Activated naive CD8-positive, alpha-beta T cell treated with anti-CD3 and anti-CD28 coated beads, Interleukin-2, amount 10 ng/mL, durations not matched to agents 7 days and 5 days (primary cell): ENCODE data around the gene CAD. TPM values are rescaled to one million over a fixed set of nuclear protein-coding genes. Genes with fewer than 3 reads are reported as not detected.

Source experiments
- ATAC-seq: fragments of 150-1000 bp; cut with Tn5 transposase; one replicate; pipeline ENCODE4 v1.10.0; 2021; ENCODE audit warnings: low read depth, moderate library complexity
- POLR2A ChIA-PET: fragments of 350-600 bp; sonication (Branson Sonifier 250); formaldehyde crosslinking; loops from one replicate; lab custom pipeline; 2021; ENCODE audit warnings: antibody characterized with exemption; lab: Charles Lee
- DNase-seq: peaks from one replicate; pipeline ENCODE4 v3.0.0; 2021
- H3K27ac Mint-ChIP-seq: one replicate; pipeline ENCODE4 v1.8.0; 2022; ENCODE audit warnings: mild to moderate bottlenecking, mixed read lengths
- H3K27me3 Mint-ChIP-seq: one replicate; pipeline ENCODE4 v1.8.0; 2022; ENCODE audit warnings: mild to moderate bottlenecking, moderate library complexity, mixed read lengths
- H3K36me3 Mint-ChIP-seq: one replicate; pipeline ENCODE4 v1.8.0; 2021; ENCODE audit warnings: mild to moderate bottlenecking, mixed read lengths
- H3K4me1 Mint-ChIP-seq: one replicate; pipeline ENCODE4 v1.8.0; 2021; ENCODE audit warnings: mixed read lengths
- H3K4me3 Mint-ChIP-seq: one replicate; pipeline ENCODE4 v1.8.0; 2022; ENCODE audit warnings: mild to moderate bottlenecking, moderate library complexity, mixed read lengths
- H3K9me3 Mint-ChIP-seq: one replicate; pipeline ENCODE4 v1.8.0; 2021; ENCODE audit warnings: mixed read lengths
- total RNA-seq, 2 experiments: library from RNA; stranded (reverse); gene quantifications; one replicate each; pipeline ENCODE4 v1.2.3, GENCODE V29; 2021

CAD gene
- total RNA-seq, 2 experiments from 2014 or later, result 60.1 to 60.4 TPM

- no peaks in the 10 kb centered on the region for H3K27me3 Mint-ChIP-seq
- POLR2A ChIA-PET, result interaction anchor here (1.6 kb wide), 1 partner anchor 11 kb away, joined by 4 read pairs; no protein-coding TSS in a partner anchor
- H3K36me3 Mint-ChIP-seq, result peaks cover 10% of the 10 kb centered on the region
- no peak overlapping the region for H3K4me3 Mint-ChIP-seq
- no peak for ATAC-seq
- DNase-seq, result no peak
- no peaks in the 10 kb centered on the region for H3K9me3 Mint-ChIP-seq
- H3K4me1 Mint-ChIP-seq, result peaks cover 7% of the 10 kb centered on the region
- no peak overlapping the region for H3K27ac Mint-ChIP-seq
These were observed 25.4 kb downstream of the CAD start for GRCh38 chr2:27242614-27242951.

DNA sequence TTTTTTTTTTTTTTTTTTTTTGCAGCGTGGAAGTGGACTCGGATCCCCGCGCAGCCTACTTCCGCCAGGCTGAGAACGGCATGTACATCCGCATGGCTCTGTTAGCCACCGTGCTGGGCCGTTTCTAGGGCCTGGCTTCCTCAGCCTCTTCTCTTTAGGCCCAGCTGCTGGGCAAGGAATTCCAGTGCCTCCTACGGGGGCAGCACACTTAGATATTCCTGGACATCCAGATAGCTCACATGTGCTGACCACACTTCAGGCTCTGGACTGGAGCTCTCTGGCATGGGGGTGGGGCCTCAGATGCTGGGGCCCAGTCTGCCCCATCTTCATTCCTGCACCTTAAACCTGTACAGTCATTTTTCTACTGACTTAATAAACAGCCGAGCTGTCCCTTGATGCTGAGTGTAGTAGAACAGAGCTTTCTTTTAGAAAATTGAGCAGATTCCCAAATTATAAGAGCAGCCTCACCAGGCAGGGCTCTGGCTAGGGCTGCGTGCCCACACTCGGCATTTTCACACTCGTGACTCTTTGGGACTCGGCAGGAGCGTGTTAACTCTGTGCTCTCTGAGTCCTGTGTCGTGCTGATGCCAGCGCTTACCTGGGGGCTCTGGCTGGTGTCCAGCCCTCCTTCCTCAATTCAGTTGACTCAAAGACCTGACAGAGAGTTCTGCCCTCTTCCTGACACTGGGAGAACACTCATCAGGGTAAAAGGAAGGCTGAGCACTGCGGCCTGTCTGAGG lies 26.4 kb downstream of the CAD start:
- no peak overlapping the region for H3K27ac Mint-ChIP-seq
- POLR2A ChIA-PET, result no interaction called here
- no peaks in the 10 kb centered on the region for H3K27me3 Mint-ChIP-seq

GRCh38 chr2:27245116-27245515 lies 27.9 kb downstream of the CAD start:
- H3K27me3 Mint-ChIP-seq, result no peaks in the 10 kb centered on the region

More for the DNA sequence above, 26.4 kb downstream of the CAD start:
- Mint-ChIP-seq H3K36me3 (peaks cover 10% of the 10 kb centered on the region), H3K4me1 (peaks cover 9% of the 10 kb centered on the region), H3K9me3 (no peaks in the 10 kb centered on the region), H3K4me3 (no peak overlapping the region)
- DNase-seq (no peak), ATAC-seq (no peak)

GRCh38 chr2:27245626-27246025 lies 28.5 kb downstream of the CAD start:
- H3K4me1 Mint-ChIP-seq, result peaks cover 9% of the 10 kb centered on the region
- no peak overlapping the region for H3K27ac Mint-ChIP-seq
- ATAC-seq, result no peak
- DNase-seq, result no peak
- H3K4me3 Mint-ChIP-seq, result no peak overlapping the region
- peaks cover 3% of the 10 kb centered on the region for H3K36me3 Mint-ChIP-seq
- H3K27me3 Mint-ChIP-seq, result no peaks in the 10 kb centered on the region
- POLR2A ChIA-PET, result no interaction called here
- H3K9me3 Mint-ChIP-seq, result no peaks in the 10 kb centered on the region

More at GRCh38 chr2:27245116-27245515, 27.9 kb downstream of the CAD start:
- ATAC-seq (no peak), DNase-seq (no peak)
- Mint-ChIP-seq H3K4me3 (no peak overlapping the region), H3K9me3 (no peaks in the 10 kb centered on the region), H3K27ac (no peak overlapping the region), H3K4me1 (peaks cover 9% of the 10 kb centered on the region), H3K36me3 (peaks cover 7% of the 10 kb centered on the region)
- POLR2A ChIA-PET, result interaction anchor here (0.6 kb wide), 1 partner anchor 25 kb away, joined by 3 read pairs; no protein-coding TSS in a partner anchor

GRCh38 chr2:27247893-27248292 lies 30.7 kb downstream of the CAD start:
- H3K36me3 Mint-ChIP-seq, result no peaks in the 10 kb centered on the region
- ATAC-seq (no peak), DNase-seq (no peak)
- peaks cover 4% of the 10 kb centered on the region for H3K27me3 Mint-ChIP-seq
- POLR2A ChIA-PET, result interaction anchor here (1.0 kb wide), 1 partner anchor 15 kb away, joined by 3 read pairs; the partner anchor contains the start of gene SLC30A3
- H3K27ac Mint-ChIP-seq, result no peak overlapping the region
- H3K4me1 Mint-ChIP-seq, result peaks cover 4% of the 10 kb centered on the region
- no peak overlapping the region for H3K4me3 Mint-ChIP-seq
- no peaks in the 10 kb centered on the region for H3K9me3 Mint-ChIP-seq

DNA sequence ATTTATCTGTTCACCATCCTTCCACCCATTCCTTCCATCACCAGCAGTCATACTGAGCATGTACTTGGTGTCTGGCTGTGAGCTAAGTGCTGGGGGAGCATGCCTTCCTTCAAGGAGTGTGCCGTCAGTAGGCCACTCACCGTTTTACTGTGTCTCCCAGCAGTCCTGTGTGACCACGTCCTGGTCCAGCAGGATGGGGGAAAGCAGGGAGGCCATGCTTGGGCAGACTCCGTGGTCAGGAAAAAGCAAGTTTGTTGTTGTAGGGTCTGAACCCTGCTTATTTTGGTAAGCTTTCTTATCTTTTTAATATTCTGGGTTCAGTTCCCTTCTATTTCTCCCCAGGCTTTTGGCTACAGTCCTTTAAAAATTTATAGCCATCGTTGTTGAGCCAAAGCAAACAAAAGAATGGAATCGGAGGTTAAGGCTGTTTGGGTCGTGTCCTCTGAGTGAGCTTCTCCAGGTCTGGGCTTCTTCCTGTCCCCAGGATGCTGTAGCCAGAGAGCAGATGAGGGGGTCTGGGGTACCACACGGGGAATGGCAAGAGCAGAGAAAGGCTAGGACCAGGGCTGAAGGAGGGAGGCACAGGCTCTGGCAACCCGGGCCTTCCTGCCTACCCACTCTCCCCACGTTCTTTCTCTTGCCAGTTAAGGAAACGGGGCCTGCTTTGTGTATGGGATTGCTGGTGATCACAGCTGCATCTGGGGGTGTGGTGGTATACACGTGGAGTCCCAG lies 32.2 kb downstream of the CAD start:
- H3K9me3 Mint-ChIP-seq, result no peaks in the 10 kb centered on the region
- ATAC-seq, result no peak
- no peak overlapping the region for H3K27ac Mint-ChIP-seq
- peaks cover 6% of the 10 kb centered on the region for H3K27me3 Mint-ChIP-seq
- POLR2A ChIA-PET, result no interaction called here
- no peaks in the 10 kb centered on the region for H3K36me3 Mint-ChIP-seq
- H3K4me1 Mint-ChIP-seq, result peaks cover 4% of the 10 kb centered on the region
- no peak for DNase-seq
- no peak overlapping the region for H3K4me3 Mint-ChIP-seq

DNA sequence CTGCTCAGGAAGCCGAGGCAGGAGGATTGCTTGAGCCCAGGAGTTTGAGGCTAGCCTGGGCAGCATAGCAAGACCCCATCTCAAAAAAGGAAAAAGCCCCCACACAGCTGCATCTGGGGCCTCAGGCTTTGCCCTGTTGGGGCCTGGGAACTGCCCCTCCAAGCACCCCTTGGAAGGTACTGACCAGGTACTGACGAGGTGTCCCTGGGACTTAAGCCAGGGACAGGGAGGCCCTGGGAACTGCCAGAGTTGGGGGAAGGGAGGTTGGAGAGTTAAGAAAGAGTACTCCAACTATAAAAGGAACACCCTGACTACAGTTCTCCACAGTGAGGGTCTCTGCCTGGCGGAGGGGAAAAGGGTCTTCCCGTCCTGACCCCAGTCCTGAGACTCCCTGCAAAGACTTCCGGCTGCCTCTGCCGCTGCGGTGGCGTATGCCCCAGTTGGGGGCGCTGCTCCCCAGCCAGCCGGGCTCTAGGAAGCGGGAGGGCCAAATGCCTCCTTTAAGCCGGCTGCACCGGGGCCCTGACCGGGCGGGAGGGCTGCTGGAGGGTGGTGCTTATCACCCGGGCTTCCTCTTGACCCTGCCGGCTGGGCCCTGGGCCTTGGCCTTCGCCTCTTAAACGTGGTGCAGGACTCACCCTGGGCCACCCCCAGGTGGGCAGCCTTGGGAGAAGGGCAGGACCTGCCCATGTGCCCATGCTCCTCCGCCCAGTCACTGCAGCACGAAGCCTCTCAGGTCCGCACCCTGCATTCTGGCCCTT lies 32.9 kb downstream of the CAD start:
- no peaks in the 10 kb centered on the region for H3K36me3 Mint-ChIP-seq
- peaks cover 4% of the 10 kb centered on the region for H3K4me1 Mint-ChIP-seq
- POLR2A ChIA-PET, result no interaction called here
- DNase-seq, result peak; percentile 80
- peaks cover 11% of the 10 kb centered on the region for H3K27me3 Mint-ChIP-seq
- H3K4me3 Mint-ChIP-seq, result no peak overlapping the region
- H3K9me3 Mint-ChIP-seq, result no peaks in the 10 kb centered on the region
- no peak overlapping the region for H3K27ac Mint-ChIP-seq
- ATAC-seq, result peak; percentile 78

- ATAC-seq (no peak), DNase-seq (no peak)
- no peak overlapping the region for H3K4me3 Mint-ChIP-seq
- H3K9me3 Mint-ChIP-seq, result no peaks in the 10 kb centered on the region
- POLR2A ChIA-PET, result interaction anchor here (1.0 kb wide), 1 partner anchor 52 kb away, joined by 3 read pairs; no protein-coding TSS in a partner anchor
- peaks cover 4% of the 10 kb centered on the region for H3K4me1 Mint-ChIP-seq
- H3K27me3 Mint-ChIP-seq, result peaks cover 17% of the 10 kb centered on the region
- H3K27ac Mint-ChIP-seq, result no peak overlapping the region
- no peaks in the 10 kb centered on the region for H3K36me3 Mint-ChIP-seq
These were observed 33.6 kb downstream of the CAD start for GRCh38 chr2:27250652-27251379.

DNA sequence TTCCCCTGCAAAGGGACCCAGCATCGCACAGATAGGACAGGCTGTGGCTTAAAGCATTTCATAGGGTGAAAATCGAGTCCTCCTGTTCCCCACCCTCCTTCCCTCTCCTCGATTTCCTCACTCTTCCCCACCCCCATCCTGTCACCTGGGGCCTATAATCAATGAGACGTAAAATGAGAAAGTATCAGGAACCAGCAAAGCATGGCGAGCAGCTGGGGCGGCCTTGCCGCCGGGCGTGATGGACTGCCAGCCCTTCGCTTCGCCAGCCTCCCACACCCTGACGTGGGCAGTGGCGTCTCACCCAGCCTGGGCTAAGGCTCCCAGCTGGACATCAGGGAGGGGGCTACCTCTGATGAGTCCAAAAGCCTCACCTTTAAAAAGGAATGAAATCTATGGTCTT lies 34.6 kb downstream of the CAD start:
- POLR2A ChIA-PET, result interaction anchor here (1.0 kb wide), 1 partner anchor 51 kb away, joined by 3 read pairs; no protein-coding TSS in a partner anchor
- DNase-seq (no peak), ATAC-seq (no peak)
- no peaks in the 10 kb centered on the region for H3K9me3 Mint-ChIP-seq
- no peak overlapping the region for H3K27ac Mint-ChIP-seq
- no peak overlapping the region for H3K4me3 Mint-ChIP-seq
- no peaks in the 10 kb centered on the region for H3K36me3 Mint-ChIP-seq
- H3K27me3 Mint-ChIP-seq, result peaks cover 26% of the 10 kb centered on the region
- peaks cover 4% of the 10 kb centered on the region for H3K4me1 Mint-ChIP-seq

DNA sequence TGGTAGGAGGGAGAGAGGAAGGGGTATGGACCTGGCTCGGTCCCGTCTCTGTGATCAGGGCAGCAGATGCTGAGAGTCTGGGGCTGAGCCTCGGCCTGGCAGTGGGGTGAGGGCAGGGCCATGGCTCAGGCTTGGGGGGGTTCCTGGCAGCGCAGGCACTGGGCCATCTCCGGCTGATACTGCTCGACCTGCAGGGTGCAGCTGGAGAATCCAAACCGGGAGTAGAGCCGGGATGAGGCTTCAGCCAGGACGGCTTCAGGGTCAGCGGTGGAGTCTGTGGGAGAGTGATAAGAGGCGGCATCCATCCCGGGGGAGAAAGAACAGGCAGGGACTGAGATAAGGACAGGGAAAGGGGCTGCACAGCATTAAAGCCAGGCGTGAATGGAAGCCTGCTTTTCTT lies 38.0 kb downstream of the CAD start:
- H3K9me3 Mint-ChIP-seq, result no peaks in the 10 kb centered on the region
- no peaks in the 10 kb centered on the region for H3K36me3 Mint-ChIP-seq
- H3K27me3 Mint-ChIP-seq, result peaks cover 37% of the 10 kb centered on the region
- H3K27ac Mint-ChIP-seq, result no peak overlapping the region
- DNase-seq, result no peak
- no peak for ATAC-seq
- POLR2A ChIA-PET, result no interaction called here
- H3K4me3 Mint-ChIP-seq, result no peak overlapping the region
- H3K4me1 Mint-ChIP-seq, result no peaks in the 10 kb centered on the region

GRCh38 chr2:27255660-27256059 lies 38.5 kb downstream of the CAD start:
- Mint-ChIP-seq H3K4me3 (no peak overlapping the region), H3K9me3 (no peaks in the 10 kb centered on the region), H3K36me3 (no peaks in the 10 kb centered on the region), H3K4me1 (no peaks in the 10 kb centered on the region), H3K27me3 (peaks cover 42% of the 10 kb centered on the region), H3K27ac (no peak overlapping the region)
- no peak for DNase-seq
- ATAC-seq, result no peak
- POLR2A ChIA-PET, result no interaction called here

DNA sequence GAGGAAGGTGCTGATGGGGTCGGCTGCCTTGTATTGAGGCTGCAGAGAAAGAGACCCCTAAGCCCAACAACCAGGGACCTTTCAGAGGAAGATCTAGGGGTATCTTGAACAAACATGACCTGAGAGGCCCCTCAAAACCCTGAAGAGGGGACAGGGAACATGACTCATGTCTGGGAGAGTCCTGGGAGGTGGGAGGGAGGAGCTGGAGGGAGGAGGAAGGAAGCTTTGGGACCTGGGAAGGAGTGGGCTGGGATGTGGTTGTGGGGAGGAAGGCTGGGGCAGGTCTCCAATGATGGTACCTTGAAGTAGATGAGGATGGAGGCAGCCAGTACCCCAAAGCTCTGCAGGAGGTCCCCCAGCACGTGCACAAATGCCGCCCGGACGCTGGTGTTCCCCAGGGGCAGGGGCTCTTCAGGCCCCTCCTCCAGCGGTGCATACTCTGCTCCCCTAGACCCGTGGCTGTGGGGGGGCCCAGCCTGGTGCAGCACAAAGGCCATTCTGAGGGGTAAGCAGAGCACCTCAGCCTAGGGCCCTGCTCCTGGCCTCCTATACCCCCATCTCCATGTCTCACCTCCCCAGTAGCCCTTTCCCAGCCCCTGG lies 39.8 kb downstream of the CAD start:
- POLR2A ChIA-PET, result no interaction called here
- no peak overlapping the region for H3K4me3 Mint-ChIP-seq
- H3K9me3 Mint-ChIP-seq, result no peaks in the 10 kb centered on the region
- H3K27me3 Mint-ChIP-seq, result peaks cover 51% of the 10 kb centered on the region
- no peak for DNase-seq
- peaks cover 8% of the 10 kb centered on the region for H3K4me1 Mint-ChIP-seq
- H3K36me3 Mint-ChIP-seq, result no peaks in the 10 kb centered on the region
- no peak for ATAC-seq
- H3K27ac Mint-ChIP-seq, result no peak overlapping the region
